Breast epithelium (tissue), 4 donors: ENCODE measurements around the gene ZXDA. TPM values are rescaled to one million over a fixed set of nuclear protein-coding genes. Genes with fewer than 3 reads are reported as not detected.
A peak's percentile ranks its signal among the peaks of the same experiment; 100 is the strongest.
"Not testable (repeated sequence)": the region's sequence is repeated elsewhere in the genome, so short reads cannot be mapped to it uniquely, and the experiment has no call there.

Experiments used
- DNase-seq, 2 donors: peaks; one replicate each; pipeline ENCODE4 v3.0.0-alpha.2; 2019; ENCODE audit warnings: low spot score in 2 of 2
- H3K27ac ChIP-seq, 2 donors: fragments of 200-600 bp; sonication (generic) in 1 of 2; one replicate each; pipeline ENCODE4 v1.5.1; 2016 to 2019; ENCODE audit warnings: mild to moderate bottlenecking in 1 of 2
- H3K27me3 ChIP-seq, 2 donors: fragments of 200-600 bp; sonication (generic) in 1 of 2; one replicate each; pipeline versions ENCODE4 v1.5.1 to v1.6.0; 2017 to 2019; ENCODE audit warnings: control low read depth in 1 of 2, mild to moderate bottlenecking in 1 of 2
- H3K36me3 ChIP-seq: fragments of 200-600 bp; one replicate; pipeline ENCODE4 v1.5.1; 2019
- H3K4me1 ChIP-seq, 2 donors: fragments of 200-600 bp; sonication (generic); one replicate each; pipeline ENCODE4 v1.5.1; 2016 to 2019; ENCODE audit warnings: control low read depth in 1 of 2
- H3K4me3 ChIP-seq, 3 donors: fragments of 200-600 bp; sonication (generic); 1 replicate in 2 of 3; 2 replicates in 1 of 3; pipeline ENCODE4 v1.5.1; 2016 to 2019; ENCODE audit warnings: mild to moderate bottlenecking in 3 of 3, moderate library complexity in 2 of 3
- H3K9me3 ChIP-seq, 2 donors: fragments of 200-600 bp; sonication (generic) in 1 of 2; one replicate each; pipeline ENCODE4 v1.5.1; 2016 to 2019; ENCODE audit warnings: control low read depth in 1 of 2
- CTCF ChIP-seq, 3 donors: fragments of 450-650 bp; IDR thresholded peaks; one replicate each; pipeline ENCODE4 v1.5.1; 2016 to 2017; ENCODE audit warnings: antibody characterized with exemption in 3 of 3, mild to moderate bottlenecking in 3 of 3, moderate library complexity in 3 of 3
- POLR2A ChIP-seq: fragments of 450-650 bp; IDR thresholded peaks from one replicate; pipeline ENCODE4 v1.6.1; 2016; ENCODE audit warnings: antibody characterized with exemption, mild to moderate bottlenecking, moderate library complexity
- POLR2AphosphoS5 ChIP-seq, 3 donors: sonication (generic); formaldehyde crosslinking; IDR thresholded peaks; one replicate each; pipeline ENCODE4 v1.6.1; 2017; ENCODE audit warnings: antibody characterized with exemption in 3 of 3
- intact Hi-C: fragments of 100-400 bp; cut with DNase I; formaldehyde crosslinking; loops from one replicate; pipeline ENCODE4 v1.15.1; 2023; ENCODE audit warnings: low total_unique reads
- total RNA-seq, 3 donors: library from RNA; depleted of rRNA; stranded (reverse); fragments of >200 nt; gene quantifications; one replicate each; pipeline ENCODE4 v1.1.0, GENCODE V29; 2016

Gene ZXDA
- total RNA-seq, 3 donors from 2014 or later: 6.9 to 13.2 (median 7.5) TPM

- no peaks in the 10 kb centered on the region for H3K4me1 ChIP-seq
- TF ChIP-seq POLR2A (no peak), CTCF (IDR thresholded peaks at IDR 0.05) (no peak)
- H3K27ac ChIP-seq: no peak overlapping the region
- no peaks in the 10 kb centered on the region for H3K36me3 ChIP-seq
- H3K9me3 ChIP-seq: no peaks in the 10 kb centered on the region
- peaks cover 0 to 35% of the 10 kb centered on the region in 2 donors for H3K27me3 ChIP-seq
- no peak for DNase-seq
- H3K4me3 ChIP-seq: no peak overlapping the region
- intact Hi-C loops: no loop called here
These were observed 19.1 kb upstream of the ZXDA start for GRCh38 chrX:57929373-57929772.

- Histone ChIP-seq H3K4me3 (no peak overlapping the region), H3K27ac (no peak overlapping the region), H3K27me3 (peaks cover 0 to 33% of the 10 kb centered on the region in 2 donors), H3K4me1 (no peaks in the 10 kb centered on the region), H3K9me3 (no peaks in the 10 kb centered on the region), H3K36me3 (no peaks in the 10 kb centered on the region)
- DNase-seq: no peak
- intact Hi-C loops: no loop called here
- TF ChIP-seq POLR2AphosphoS5 (IDR thresholded peaks at IDR 0.05) (no peak), CTCF (IDR thresholded peaks at IDR 0.05) (no peak), POLR2A (no peak)
These were observed 15.5 kb upstream of the ZXDA start for GRCh38 chrX:57925806-57926205.

GRCh38 chrX:57918750-57919436 is 8.6 kb upstream of the ZXDA start:
- Histone ChIP-seq H3K27me3 (peaks cover 0 to 34% of the 10 kb centered on the region in 2 donors), H3K4me1 (no peaks in the 10 kb centered on the region), H3K27ac (no peak overlapping the region), H3K9me3 (no peaks in the 10 kb centered on the region), H3K36me3 (no peaks in the 10 kb centered on the region), H3K4me3 (peak overlapping the region in 1 of 3 donors; percentile 29)
- intact Hi-C loops: loop anchor here (10.0 kb wide), 1 partner anchor 334 kb away; no protein-coding TSS in a partner anchor
- TF ChIP-seq CTCF (IDR thresholded peaks at IDR 0.05) (peak in 1 of 3 donors; percentile 30), POLR2A (no peak)
- DNase-seq: no peak

GRCh38 chrX:57915680-57916079 is 5.4 kb upstream of the ZXDA start:
- intact Hi-C loops: loop anchor here (10.0 kb wide), 1 partner anchor 331 kb away; no protein-coding TSS in a partner anchor
- H3K4me3 ChIP-seq: no peak overlapping the region
- no peaks in the 10 kb centered on the region for H3K4me1 ChIP-seq
- H3K36me3 ChIP-seq: no peaks in the 10 kb centered on the region
- no peak for TF ChIP-seq POLR2A
- TF ChIP-seq CTCF (IDR thresholded peaks at IDR 0.05): no peak
- no peak for TF ChIP-seq POLR2AphosphoS5 (IDR thresholded peaks at IDR 0.05)
- peaks cover 0 to 17% of the 10 kb centered on the region in 2 donors for H3K27me3 ChIP-seq
- no peak overlapping the region for H3K27ac ChIP-seq
- DNase-seq: no peak
- H3K9me3 ChIP-seq: no peaks in the 10 kb centered on the region

- peak; percentile 25 to 53 for DNase-seq
- Histone ChIP-seq H3K27ac (peak overlapping the region; percentile 92 to 97), H3K4me3 (peak overlapping the region; percentile 43 to 71 (median 54))
- intact Hi-C loops: loop anchor here (10.0 kb wide), 1 partner anchor 325 kb away; no protein-coding TSS in a partner anchor
- H3K9me3 ChIP-seq, H3K36me3 ChIP-seq, H3K27me3 ChIP-seq, H3K4me1 ChIP-seq: not testable (repeated sequence)
These were observed 517 bp downstream of the ZXDA start for GRCh38 chrX:57909595-57910286.

GRCh38 chrX:57908972-57909594 is 1.2 kb downstream of the ZXDA start:
- peak overlapping the region; percentile 92 to 97 for H3K27ac ChIP-seq

More at GRCh38 chrX:57908972-57909594, 1.2 kb downstream of the ZXDA start:
- intact Hi-C loops, H3K4me1 ChIP-seq, H3K27me3 ChIP-seq, H3K9me3 ChIP-seq, H3K36me3 ChIP-seq, DNase-seq: not testable (repeated sequence)
- peak overlapping the region; percentile 43 to 71 (median 54) for H3K4me3 ChIP-seq
